Measurements from ENCODE around the gene RNF34.

Gene RNF34

DNA sequence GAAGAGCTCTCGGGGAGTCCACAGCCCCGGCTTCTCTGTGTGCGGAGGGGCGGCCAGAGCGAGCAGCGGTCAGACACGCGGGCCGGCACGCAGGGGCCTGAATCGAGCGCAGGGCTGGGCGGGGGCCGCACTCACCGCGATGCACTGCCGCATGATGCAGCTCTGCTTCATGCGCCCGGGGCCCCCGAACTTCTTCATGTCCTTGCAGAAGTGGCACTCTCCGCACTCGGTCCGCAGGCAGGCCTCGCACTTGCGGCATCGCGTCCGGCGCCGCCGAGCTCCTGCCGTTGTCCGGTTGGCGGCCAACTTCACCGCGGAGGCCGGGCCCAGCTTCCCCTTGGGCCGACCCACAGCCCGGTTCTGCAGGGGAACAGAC, 53.1 kb downstream of the RNF34 start:
- H3K4me3 ChIP-seq (replicated peaks; ENCODE audit: insufficient read depth, low read length) = no peak overlapping the region
- no peak for DNase-seq (ENCODE audit: low read depth in 1 of 2, low spot score in 1 of 2)
- H3K27me3 ChIP-seq (ENCODE audit: insufficient read depth, poor library complexity, severe bottlenecking) = no peaks in the 10 kb centered on the region
- TF ChIP-seq SPI1 (IDR thresholded peaks at IDR 0.05; ENCODE audit: borderline replicate concordance, low read depth) (no peak), GABPA (IDR thresholded peaks at IDR 0.05; ENCODE audit: low read depth) (no peak), POLR2AphosphoS5 (IDR thresholded peaks at IDR 0.05; ENCODE audit: low read depth) (no peak)
- TF ChIP-seq, protein P1, sequence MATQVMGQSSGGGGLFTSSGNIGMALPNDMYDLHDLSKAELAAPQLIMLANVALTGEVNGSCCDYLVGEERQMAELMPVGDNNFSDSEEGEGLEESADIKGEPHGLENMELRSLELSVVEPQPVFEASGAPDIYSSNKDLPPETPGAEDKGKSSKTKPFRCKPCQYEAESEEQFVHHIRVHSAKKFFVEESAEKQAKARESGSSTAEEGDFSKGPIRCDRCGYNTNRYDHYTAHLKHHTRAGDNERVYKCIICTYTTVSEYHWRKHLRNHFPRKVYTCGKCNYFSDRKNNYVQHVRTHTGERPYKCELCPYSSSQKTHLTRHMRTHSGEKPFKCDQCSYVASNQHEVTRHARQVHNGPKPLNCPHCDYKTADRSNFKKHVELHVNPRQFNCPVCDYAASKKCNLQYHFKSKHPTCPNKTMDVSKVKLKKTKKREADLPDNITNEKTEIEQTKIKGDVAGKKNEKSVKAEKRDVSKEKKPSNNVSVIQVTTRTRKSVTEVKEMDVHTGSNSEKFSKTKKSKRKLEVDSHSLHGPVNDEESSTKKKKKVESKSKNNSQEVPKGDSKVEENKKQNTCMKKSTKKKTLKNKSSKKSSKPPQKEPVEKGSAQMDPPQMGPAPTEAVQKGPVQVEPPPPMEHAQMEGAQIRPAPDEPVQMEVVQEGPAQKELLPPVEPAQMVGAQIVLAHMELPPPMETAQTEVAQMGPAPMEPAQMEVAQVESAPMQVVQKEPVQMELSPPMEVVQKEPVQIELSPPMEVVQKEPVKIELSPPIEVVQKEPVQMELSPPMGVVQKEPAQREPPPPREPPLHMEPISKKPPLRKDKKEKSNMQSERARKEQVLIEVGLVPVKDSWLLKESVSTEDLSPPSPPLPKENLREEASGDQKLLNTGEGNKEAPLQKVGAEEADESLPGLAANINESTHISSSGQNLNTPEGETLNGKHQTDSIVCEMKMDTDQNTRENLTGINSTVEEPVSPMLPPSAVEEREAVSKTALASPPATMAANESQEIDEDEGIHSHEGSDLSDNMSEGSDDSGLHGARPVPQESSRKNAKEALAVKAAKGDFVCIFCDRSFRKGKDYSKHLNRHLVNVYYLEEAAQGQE (IDR thresholded peaks at IDR 0.05; ENCODE audit: insufficient replicate concordance, low read depth) = no peak
- TF ChIP-seq, protein P2, sequence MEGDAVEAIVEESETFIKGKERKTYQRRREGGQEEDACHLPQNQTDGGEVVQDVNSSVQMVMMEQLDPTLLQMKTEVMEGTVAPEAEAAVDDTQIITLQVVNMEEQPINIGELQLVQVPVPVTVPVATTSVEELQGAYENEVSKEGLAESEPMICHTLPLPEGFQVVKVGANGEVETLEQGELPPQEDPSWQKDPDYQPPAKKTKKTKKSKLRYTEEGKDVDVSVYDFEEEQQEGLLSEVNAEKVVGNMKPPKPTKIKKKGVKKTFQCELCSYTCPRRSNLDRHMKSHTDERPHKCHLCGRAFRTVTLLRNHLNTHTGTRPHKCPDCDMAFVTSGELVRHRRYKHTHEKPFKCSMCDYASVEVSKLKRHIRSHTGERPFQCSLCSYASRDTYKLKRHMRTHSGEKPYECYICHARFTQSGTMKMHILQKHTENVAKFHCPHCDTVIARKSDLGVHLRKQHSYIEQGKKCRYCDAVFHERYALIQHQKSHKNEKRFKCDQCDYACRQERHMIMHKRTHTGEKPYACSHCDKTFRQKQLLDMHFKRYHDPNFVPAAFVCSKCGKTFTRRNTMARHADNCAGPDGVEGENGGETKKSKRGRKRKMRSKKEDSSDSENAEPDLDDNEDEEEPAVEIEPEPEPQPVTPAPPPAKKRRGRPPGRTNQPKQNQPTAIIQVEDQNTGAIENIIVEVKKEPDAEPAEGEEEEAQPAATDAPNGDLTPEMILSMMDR (IDR thresholded peaks at IDR 0.05; ENCODE audit: insufficient read depth, low read length) = no peak
- no peak overlapping the region for H3K27ac ChIP-seq (replicated peaks)

DNA sequence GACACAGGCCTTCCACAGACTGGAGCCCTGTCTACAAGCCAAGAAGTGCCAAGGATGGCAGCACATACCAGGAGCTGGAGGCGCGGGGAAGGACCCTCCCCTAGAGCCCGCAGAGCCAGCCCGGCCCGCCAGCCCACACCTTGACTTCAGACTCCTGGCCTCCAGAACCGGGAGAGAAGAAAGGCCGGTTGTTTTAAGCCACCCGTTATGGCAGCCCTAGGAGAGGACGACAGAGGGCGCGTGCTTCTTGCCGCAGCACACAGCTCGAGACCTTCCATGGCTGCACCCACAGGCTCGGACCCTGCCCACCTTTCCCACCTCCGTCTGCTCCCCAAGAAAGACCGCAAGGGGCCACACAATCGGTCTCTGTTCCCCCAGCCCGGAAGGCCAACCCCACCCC, 53.7 kb downstream of the RNF34 start:
- no peak overlapping the region for H3K4me3 ChIP-seq (replicated peaks; ENCODE audit: insufficient read depth, low read length)
- no peak for TF ChIP-seq POLR2AphosphoS5 (IDR thresholded peaks at IDR 0.05; ENCODE audit: low read depth)
- TF ChIP-seq SPI1 (IDR thresholded peaks at IDR 0.05; ENCODE audit: borderline replicate concordance, low read depth) = no peak
- TF ChIP-seq, protein P2 (IDR thresholded peaks at IDR 0.05; ENCODE audit: insufficient read depth, low read length) = no peak
- TF ChIP-seq, protein P1 (IDR thresholded peaks at IDR 0.05; ENCODE audit: insufficient replicate concordance, low read depth) = no peak
- TF ChIP-seq GABPA (IDR thresholded peaks at IDR 0.05; ENCODE audit: low read depth) = no peak
- no peaks in the 10 kb centered on the region for H3K27me3 ChIP-seq (ENCODE audit: insufficient read depth, poor library complexity, severe bottlenecking)
- no peak overlapping the region for H3K27ac ChIP-seq (replicated peaks)
- no peak for DNase-seq (ENCODE audit: low read depth in 1 of 2, low spot score in 1 of 2)

DNA sequence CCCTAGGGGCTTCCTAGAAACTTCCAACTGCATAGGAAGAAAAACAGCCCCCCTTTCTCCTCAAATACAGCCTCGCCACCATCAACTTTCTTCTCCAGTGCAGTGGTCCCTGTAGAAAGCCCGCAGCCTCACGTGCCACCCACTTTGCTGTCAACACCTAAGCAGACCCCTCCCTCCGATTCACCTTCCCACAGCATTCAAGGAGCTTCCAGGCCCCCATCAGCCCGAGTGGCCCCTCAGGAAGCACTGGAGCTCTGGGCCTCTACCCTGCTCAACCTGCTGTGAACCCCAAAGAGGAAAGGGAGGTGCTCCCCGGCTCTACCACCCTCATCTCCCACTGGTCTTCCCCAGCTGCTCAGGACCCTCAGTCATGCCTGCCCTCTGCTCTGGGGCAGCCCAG, 55.0 kb downstream of the RNF34 start:
- no peak for DNase-seq (ENCODE audit: low read depth in 1 of 2, low spot score in 1 of 2)
- TF ChIP-seq, protein P1 (IDR thresholded peaks at IDR 0.05; ENCODE audit: insufficient replicate concordance, low read depth) = no peak
- no peak for TF ChIP-seq SPI1 (IDR thresholded peaks at IDR 0.05; ENCODE audit: borderline replicate concordance, low read depth)
- TF ChIP-seq, protein P2 (IDR thresholded peaks at IDR 0.05; ENCODE audit: insufficient read depth, low read length) = no peak
- no peak for TF ChIP-seq POLR2AphosphoS5 (IDR thresholded peaks at IDR 0.05; ENCODE audit: low read depth)
- no peak for TF ChIP-seq GABPA (IDR thresholded peaks at IDR 0.05; ENCODE audit: low read depth)
- no peak overlapping the region for H3K4me3 ChIP-seq (replicated peaks; ENCODE audit: insufficient read depth, low read length)
- H3K27ac ChIP-seq (replicated peaks) = no peak overlapping the region
- H3K27me3 ChIP-seq (ENCODE audit: insufficient read depth, poor library complexity, severe bottlenecking) = no peaks in the 10 kb centered on the region
